Motor neuron (in vitro differentiated cells): ENCODE data around the gene SLAMF1. TPM values are rescaled to one million over a fixed set of nuclear protein-coding genes. Genes with fewer than 3 reads are reported as not detected.
"Not testable (repeated sequence)": the region's sequence is repeated elsewhere in the genome, so short reads cannot be mapped to it uniquely, and the experiment has no call there.

Source experiments
- ATAC-seq, 8 experiments: fragments of 200-7000 bp; cut with Tn5 transposase; replicated peaks in 6 of 8; 2 replicates each; pipeline ENCODE4 v1.8.0; 2021; ENCODE audit warnings: mild to moderate bottlenecking in 8 of 8, moderate library complexity in 8 of 8
- H3K27ac ChIP-seq, 2 donors: fragments of 250-450 bp; sonication (Bioruptor Pico); 2 replicates each; pipeline ENCODE4 v1.9.0; 2021; ENCODE audit warnings: antibody characterized with exemption in 2 of 2, mild to moderate bottlenecking in 2 of 2, moderate library complexity in 1 of 2
- H3K4me1 ChIP-seq, 2 donors: fragments of 250-450 bp; sonication (Bioruptor Pico); replicated peaks in 1 of 2; 2 replicates each; pipeline ENCODE4 v1.6.1; 2021; ENCODE audit warnings: antibody characterized with exemption in 2 of 2, mild to moderate bottlenecking in 2 of 2, moderate library complexity in 1 of 2
- H3K4me3 ChIP-seq, 5 donors: fragments of 250-450 bp; sonication (Bioruptor Pico); 2 replicates each; pipeline ENCODE4 v1.9.0; 2021; ENCODE audit warnings: antibody characterized with exemption in 5 of 5, mild to moderate bottlenecking in 5 of 5, moderate library complexity in 4 of 5
- WGBS, 10 experiments: fragments of 450-650 bp; shearing (Covaris generic); methylation state at CpG; one replicate each; pipeline ENCODE4 v1.0.0; 2022; 5-methylcytosine and 5-hydroxymethylcytosine counted together
- in situ Hi-C, 9 experiments: fragments of 400-800 bp; cut with MboI; loops; one replicate each; pipeline ENCODE4 v1.15.0; 2021; ENCODE audit warnings: low sequenced_read_pairs in 9 of 9, low pct_unique_long_range_greater_than_20kb in 2 of 9; ENCODE audit not compliant: unreplicated experiment in 9 of 9
- total RNA-seq, 8 experiments: library from RNA; unstranded; fragments of 300-600 nt; gene quantifications; 2 replicates each; pipeline versions ENCODE4 v1.2.3 to v1.2.4, GENCODE V29; 2022

The SLAMF1 gene
- total RNA-seq, 8 experiments from 2014 or later = under 0.01 to 0.90 (median 0.32) TPM; not detected in 3

- H3K4me1 ChIP-seq = no peaks in the 10 kb centered on the region
- H3K4me3 ChIP-seq = no peak overlapping the region
- ATAC-seq = no peak
- WGBS, 10 experiments = 0 to 100% (median 79%) methylated on average over 1 to 5 of the region's 5 CpGs
- in situ Hi-C loops = no loop called here
- no peak overlapping the region for H3K27ac ChIP-seq
Observed at GRCh38 chr1:160567341-160567740, 79.5 kb downstream of the SLAMF1 start.

DNA sequence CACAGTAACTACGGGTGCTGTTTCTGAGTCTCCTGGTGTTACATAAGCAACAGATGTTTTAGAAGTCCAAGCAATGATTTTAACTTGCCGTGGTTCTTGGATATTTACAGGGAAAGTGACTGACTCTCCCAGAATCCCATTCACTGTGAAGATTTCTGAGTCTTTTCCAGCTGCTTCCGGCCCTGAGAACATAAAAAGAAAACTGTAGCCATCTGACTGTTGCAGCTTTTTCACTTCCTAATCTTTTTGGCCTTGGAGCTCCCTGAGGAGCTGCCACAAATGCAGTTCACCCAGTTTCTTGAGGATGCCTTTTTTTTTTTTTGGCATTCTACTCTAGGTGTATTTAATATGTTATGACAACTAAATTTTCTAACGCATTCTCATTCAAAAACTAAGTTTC is 81.3 kb downstream of the SLAMF1 start:
- no peak overlapping the region for H3K27ac ChIP-seq
- no peak overlapping the region for H3K4me3 ChIP-seq
- WGBS, 10 experiments = 4 to 94% (median 75%) methylated on average over 1 to 4 of the region's 4 CpGs; no CpG with 5 or more reads in 1 of the 10 experiments
- H3K4me1 ChIP-seq = no peaks in the 10 kb centered on the region
- no peak for ATAC-seq
- in situ Hi-C loops = no loop called here

GRCh38 chr1:160563230-160563629 is 83.6 kb downstream of the SLAMF1 start:
- ATAC-seq, H3K4me3 ChIP-seq, in situ Hi-C loops, H3K4me1 ChIP-seq, H3K27ac ChIP-seq: not testable (repeated sequence)
- WGBS, 10 experiments = 0 to 75% (median 58%) methylated on average over 1 of the region's 1 CpG; no CpG with 5 or more reads in 4 of the 10 experiments

DNA sequence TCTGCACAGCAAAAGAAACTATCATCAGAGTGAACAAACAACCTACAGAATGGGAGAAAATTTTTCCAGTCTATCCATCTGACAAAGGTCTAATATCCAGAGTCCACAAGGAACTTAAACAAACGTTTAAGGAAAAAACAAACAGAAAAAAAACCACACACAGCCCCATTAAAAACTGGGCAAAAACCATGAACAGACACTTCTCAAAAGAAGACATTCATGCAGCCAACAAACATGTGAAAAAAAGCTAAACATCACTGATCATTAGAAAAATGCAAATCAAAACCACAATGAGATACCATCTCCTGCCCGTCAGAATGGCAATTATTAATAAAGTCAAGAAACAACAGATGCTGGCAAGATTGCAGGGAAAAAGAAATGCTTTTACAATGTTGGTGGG is 84.1 kb downstream of the SLAMF1 start:
- 0 to 100% (median 67%) methylated on average over 1 to 2 of the region's 2 CpGs for WGBS, 10 experiments
- H3K4me3 ChIP-seq, H3K27ac ChIP-seq, H3K4me1 ChIP-seq, ATAC-seq, in situ Hi-C loops: not testable (repeated sequence)

GRCh38 chr1:160560806-160561205 is 86.0 kb downstream of the SLAMF1 start:
- Histone ChIP-seq H3K4me3 (no peak overlapping the region), H3K27ac (no peak overlapping the region), H3K4me1 (no peaks in the 10 kb centered on the region)
- in situ Hi-C loops = no loop called here
- no peak for ATAC-seq

DNA sequence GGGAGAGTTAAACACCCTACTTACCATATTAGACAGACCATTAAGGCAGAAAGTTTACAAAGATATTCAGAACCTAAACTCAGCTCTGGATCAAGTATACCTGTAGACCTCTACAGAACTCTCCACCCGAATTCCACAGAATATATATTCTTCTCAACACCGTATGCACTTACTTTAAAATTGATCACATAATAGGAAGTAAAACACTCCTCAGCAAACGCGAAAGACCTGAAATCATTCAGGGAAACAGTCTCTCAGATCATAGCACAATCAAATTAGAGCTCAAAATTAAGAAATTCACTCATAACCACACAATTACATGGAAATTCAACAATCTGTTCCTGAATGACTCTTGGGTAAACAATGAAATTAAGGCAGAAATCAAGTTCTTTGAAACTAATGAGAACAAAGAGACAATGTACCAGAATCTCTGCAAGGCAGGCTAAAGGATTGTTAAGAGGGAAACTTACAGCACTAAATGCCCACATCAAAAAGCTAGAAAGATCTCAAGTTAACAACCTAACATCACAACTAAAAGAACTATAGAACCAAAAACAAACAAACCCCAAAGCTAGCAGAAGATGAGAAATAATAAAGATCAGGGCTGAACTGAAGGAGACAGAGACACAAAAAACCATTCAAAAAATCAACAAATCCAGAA is 86.7 kb downstream of the SLAMF1 start:
- Histone ChIP-seq H3K4me3 (no peak overlapping the region), H3K4me1 (no peaks in the 10 kb centered on the region), H3K27ac (no peak overlapping the region)
- 3 to 86% (median 62%) methylated on average over 2 to 4 of the region's 4 CpGs; no CpG with 5 or more reads in 1 of the 10 experiments for WGBS, 10 experiments
- in situ Hi-C loops = no loop called here
- no peak for ATAC-seq

DNA sequence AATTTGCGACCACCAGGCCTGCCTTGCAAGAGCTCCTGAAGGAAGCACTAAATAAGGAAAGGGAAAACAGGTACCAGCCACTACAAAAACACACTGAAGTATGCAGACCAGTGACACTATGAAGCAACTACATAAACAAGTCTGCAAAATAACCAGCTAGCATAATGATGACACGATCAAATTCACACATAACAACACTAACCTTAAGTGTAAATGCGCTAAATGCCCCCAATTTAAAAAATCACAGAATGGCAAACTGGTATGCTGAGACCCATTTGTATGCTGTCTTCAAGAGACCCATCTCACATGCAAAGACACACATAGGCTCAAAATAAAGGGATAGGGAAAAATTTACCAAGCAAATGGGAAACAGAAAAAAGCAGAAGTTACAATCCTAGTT is 87.4 kb downstream of the SLAMF1 start:
- in situ Hi-C loops, H3K27ac ChIP-seq, H3K4me1 ChIP-seq, H3K4me3 ChIP-seq, ATAC-seq: not testable (repeated sequence)
- 11 to 100% (median 81%) methylated on average over 2 to 3 of the region's 3 CpGs; no CpG with 5 or more reads in 2 of the 10 experiments for WGBS, 10 experiments

DNA sequence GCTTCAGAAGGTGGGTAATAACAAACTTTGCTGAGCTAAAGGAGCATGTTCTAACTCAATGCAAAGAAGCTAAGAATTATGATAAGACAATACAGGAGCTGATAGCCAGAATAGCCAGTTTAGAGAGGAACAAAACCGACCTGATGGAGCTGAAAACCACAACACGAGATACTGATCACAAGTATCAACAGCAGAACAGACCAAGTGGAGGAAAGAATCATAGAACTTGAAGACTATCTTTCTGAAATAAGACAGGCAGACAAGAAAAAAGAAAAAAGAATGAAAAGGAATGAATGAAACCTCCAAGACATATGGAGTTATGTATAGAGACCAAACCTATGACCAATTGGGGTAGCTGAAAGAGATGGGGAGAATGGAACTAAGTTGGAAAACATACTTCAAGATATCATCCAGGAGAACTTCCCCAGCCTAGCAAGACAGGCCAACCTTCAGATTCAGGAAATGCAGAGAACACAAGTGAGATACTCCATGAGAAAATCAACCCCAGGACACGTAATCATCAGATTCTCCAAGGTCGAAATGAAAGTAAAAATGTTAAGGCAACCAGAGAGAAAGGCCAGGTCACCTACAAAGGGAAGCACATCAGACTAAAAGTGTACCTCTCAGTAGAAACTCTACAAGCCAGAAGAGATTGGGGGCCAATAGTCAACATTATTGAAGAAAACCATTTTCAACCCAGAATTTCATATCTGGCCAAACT is 88.0 kb downstream of the SLAMF1 start:
- 0 to 83% (median 32%) methylated on average over 1 to 4 of the region's 4 CpGs; no CpG with 5 or more reads in 1 of the 10 experiments for WGBS, 10 experiments
- H3K4me1 ChIP-seq = no peaks in the 10 kb centered on the region
- H3K27ac ChIP-seq = no peak overlapping the region
- in situ Hi-C loops = no loop called here
- no peak for ATAC-seq
- H3K4me3 ChIP-seq = no peak overlapping the region

Other genes starting within 250 kb of the SLAMF1 start
- 10 to 100 TPM in 5 of 8 experiments, 1 to 10 TPM in 2, under 1 TPM in 1; 0.46 to 98.3 (median 54.1) TPM for gene VANGL2, start 246.5 kb downstream of the SLAMF1 start, total RNA-seq
- gene SLAMF6, start 123.8 kb downstream of the SLAMF1 start, total RNA-seq = under 1 TPM in 4 of 8 experiments, not detected in 4; 0.09 to 0.28 (median 0.15) TPM
- gene CD84, start 67.5 kb downstream of the SLAMF1 start, total RNA-seq = under 1 TPM in 5 of 8 experiments, not detected in 3; 0.17 to 0.90 (median 0.33) TPM
- gene CD48, start 64.8 kb upstream of the SLAMF1 start, total RNA-seq = 1 to 10 TPM in 1 of 8 experiments, under 1 TPM in 3, not detected in 4; 0.05 to 1.3 (median 0.32) TPM
- gene SLAMF7, start 92.2 kb upstream of the SLAMF1 start, total RNA-seq = 1 to 10 TPM in 1 of 8 experiments, under 1 TPM in 5, not detected in 2; 0.08 to 1.1 (median 0.12) TPM
- gene LY9, start 149.1 kb upstream of the SLAMF1 start, total RNA-seq = 1 to 10 TPM in 1 of 8 experiments, under 1 TPM in 6, not detected in 1; 0.05 to 1.4 (median 0.41) TPM
- 1 to 10 TPM in 1 of 8 experiments, under 1 TPM in 4, not detected in 3; 0.08 to 3.7 (median 0.31) TPM for gene CD244, start 215.8 kb upstream of the SLAMF1 start, total RNA-seq
- 1 to 10 TPM in 1 of 8 experiments, under 1 TPM in 2, not detected in 5; 0.17 to 1.3 (median 0.57) TPM for gene ITLN1, start 238.1 kb upstream of the SLAMF1 start, total RNA-seq